ENCODE data around the gene TARDBP.
"Not testable (repeated sequence)": the region's sequence is repeated elsewhere in the genome, so short reads cannot be mapped to it uniquely, and the experiment has no call there.

TARDBP gene

GRCh38 chr1:10989095-10989494, 23.4 kb upstream of the TARDBP start:
- DNase-seq = no peak
- Histone ChIP-seq H3K4me3 (ENCODE audit: low read depth, low read length) (no peak overlapping the region), H3K27ac (no peak overlapping the region)

GRCh38 chr1:10989920-10990516, 22.4 kb upstream of the TARDBP start:
- not testable (repeated sequence) for H3K36me3 ChIP-seq; H3K27me3 ChIP-seq (ENCODE audit: insufficient read depth, low read depth, severe bottlenecking); H3K27ac ChIP-seq; H3K9me3 ChIP-seq (ENCODE audit: severe bottlenecking); H3K4me3 ChIP-seq (ENCODE audit: low read depth, low read length); DNase-seq

More at GRCh38 chr1:10989095-10989494, 23.4 kb upstream of the TARDBP start:
- no peaks in the 10 kb centered on the region for H3K36me3 ChIP-seq
- H3K27me3 ChIP-seq (ENCODE audit: insufficient read depth, low read depth, severe bottlenecking) = no peaks in the 10 kb centered on the region
- H3K9me3 ChIP-seq (ENCODE audit: severe bottlenecking) = peaks cover under 1% of the 10 kb centered on the region
- no peak for TF ChIP-seq CTCF (IDR thresholded peaks at IDR 0.05; ENCODE audit: low read depth, low read length)

DNA sequence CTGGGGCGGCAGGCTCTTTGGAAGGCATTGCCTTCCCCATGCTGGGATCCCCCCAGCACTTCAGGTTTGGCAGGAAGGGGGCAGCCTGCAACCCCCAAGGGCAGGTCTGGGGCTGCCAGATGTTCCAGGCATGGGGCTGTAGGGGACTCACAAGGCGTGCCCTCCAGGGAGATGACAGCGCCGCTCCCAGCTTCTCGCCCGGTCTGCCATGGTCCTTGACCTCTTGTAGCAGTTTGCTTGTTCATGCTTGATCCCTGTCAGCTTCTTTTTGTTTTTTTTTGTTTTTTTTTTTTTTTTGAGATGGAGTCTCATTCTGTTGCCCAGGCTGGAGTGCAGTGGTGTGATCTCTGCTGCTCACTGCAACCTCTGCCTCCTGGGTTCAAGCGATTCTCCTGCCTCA, 21.6 kb upstream of the TARDBP start:
- Histone ChIP-seq H3K9me3 (ENCODE audit: severe bottlenecking) (no peaks in the 10 kb centered on the region), H3K36me3 (no peaks in the 10 kb centered on the region), H3K4me3 (ENCODE audit: low read depth, low read length) (no peak overlapping the region), H3K27me3 (ENCODE audit: insufficient read depth, low read depth, severe bottlenecking) (no peaks in the 10 kb centered on the region), H3K27ac (no peak overlapping the region)
- no peak for DNase-seq
- TF ChIP-seq CTCF (IDR thresholded peaks at IDR 0.05; ENCODE audit: low read depth, low read length) = no peak

GRCh38 chr1:10992004-10992403, 20.4 kb upstream of the TARDBP start:
- not testable (repeated sequence) for H3K36me3 ChIP-seq; DNase-seq; H3K27ac ChIP-seq; H3K4me3 ChIP-seq (ENCODE audit: low read depth, low read length); H3K27me3 ChIP-seq (ENCODE audit: insufficient read depth, low read depth, severe bottlenecking); H3K9me3 ChIP-seq (ENCODE audit: severe bottlenecking)

DNA sequence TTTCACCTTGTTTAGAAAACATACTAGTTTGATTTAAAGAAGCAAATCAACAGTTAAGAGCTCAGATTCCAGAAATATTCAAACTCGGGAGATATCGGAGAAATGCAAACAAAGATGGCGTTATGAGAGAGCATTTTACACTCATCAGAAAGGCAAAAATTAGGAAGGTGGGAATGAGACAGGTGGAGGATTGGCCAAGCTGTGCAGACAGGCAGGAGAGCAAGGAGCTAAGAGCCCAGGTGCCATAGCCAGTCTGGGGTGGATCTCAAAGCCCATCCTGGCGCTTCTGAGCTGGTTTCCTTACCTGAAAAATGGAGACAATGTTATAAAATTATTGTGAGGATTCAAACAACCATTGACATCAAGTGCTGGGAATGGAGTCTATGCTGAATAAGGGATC, 19.6 kb upstream of the TARDBP start:
- H3K4me3 ChIP-seq (ENCODE audit: low read depth, low read length) = no peak overlapping the region
- no peak for TF ChIP-seq CTCF (IDR thresholded peaks at IDR 0.05; ENCODE audit: low read depth, low read length)
- no peaks in the 10 kb centered on the region for H3K36me3 ChIP-seq
- H3K27ac ChIP-seq = no peak overlapping the region
- H3K9me3 ChIP-seq (ENCODE audit: severe bottlenecking) = no peaks in the 10 kb centered on the region
- DNase-seq = no peak
- no peaks in the 10 kb centered on the region for H3K27me3 ChIP-seq (ENCODE audit: insufficient read depth, low read depth, severe bottlenecking)

- no peak for DNase-seq
- Histone ChIP-seq H3K4me3 (ENCODE audit: low read depth, low read length) (no peak overlapping the region), H3K27ac (no peak overlapping the region), H3K9me3 (ENCODE audit: severe bottlenecking) (peaks cover 8% of the 10 kb centered on the region), H3K36me3 (no peaks in the 10 kb centered on the region), H3K27me3 (ENCODE audit: insufficient read depth, low read depth, severe bottlenecking) (no peaks in the 10 kb centered on the region)
- TF ChIP-seq CTCF (IDR thresholded peaks at IDR 0.05; ENCODE audit: low read depth, low read length) = no peak
These were observed 16.4 kb upstream of the TARDBP start for GRCh38 chr1:10996100-10996499.

DNA sequence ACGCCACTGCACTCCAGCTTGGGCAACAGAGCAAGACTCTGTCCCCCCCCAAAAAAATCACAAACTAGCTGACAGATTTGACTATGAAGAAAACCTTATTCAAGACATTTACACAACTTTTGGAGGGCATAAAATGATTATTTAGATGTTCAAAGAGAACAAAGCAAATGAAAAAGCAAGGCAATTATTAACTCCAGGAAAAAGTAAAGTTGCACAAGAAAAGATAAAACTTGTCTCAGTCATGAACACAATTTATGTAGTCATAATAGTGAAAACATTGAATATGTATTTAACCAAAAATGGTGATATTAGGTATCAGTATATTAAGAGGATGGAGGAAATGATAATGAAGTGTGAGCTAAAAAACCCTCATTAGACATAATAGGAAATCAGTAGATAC, 11.9 kb upstream of the TARDBP start:
- no peaks in the 10 kb centered on the region for H3K36me3 ChIP-seq
- TF ChIP-seq CTCF (IDR thresholded peaks at IDR 0.05; ENCODE audit: low read depth, low read length) = no peak
- H3K27ac ChIP-seq = no peak overlapping the region
- no peaks in the 10 kb centered on the region for H3K27me3 ChIP-seq (ENCODE audit: insufficient read depth, low read depth, severe bottlenecking)
- H3K4me3 ChIP-seq (ENCODE audit: low read depth, low read length) = no peak overlapping the region
- peaks cover 8% of the 10 kb centered on the region for H3K9me3 ChIP-seq (ENCODE audit: severe bottlenecking)
- DNase-seq = no peak
